OCI-LY3 (cell line): Measurements from ENCODE around the gene EWSR1.

Experiments used
- CTCF ChIP-seq: fragments of 200-600, 300-600 bp; sonication (generic); IDR thresholded peaks from 2 replicates; pipeline ENCODE4 v1.5.1; 2014; ENCODE audit warnings: antibody characterized with exemption, low read length, low read depth
- EZH2phosphoT487 ChIP-seq: fragments of 200-600 bp; shearing (Covaris generic); IDR thresholded peaks from 2 replicates; pipeline ENCODE4 v1.6.1; 2018; ENCODE audit warnings: antibody characterized with exemption, mixed run types, low read depth

GRCh38 chr22:29328566-29329500 lies 60.8 kb downstream of the EWSR1 start:
- TF ChIP-seq CTCF = no peak
- no peak for TF ChIP-seq EZH2phosphoT487
